ENCODE results near the gene HLA-E.
"Not testable (repeated sequence)": the region's sequence is repeated elsewhere in the genome, so short reads cannot be mapped to it uniquely, and the experiment has no call there.

HLA-E gene

DNA sequence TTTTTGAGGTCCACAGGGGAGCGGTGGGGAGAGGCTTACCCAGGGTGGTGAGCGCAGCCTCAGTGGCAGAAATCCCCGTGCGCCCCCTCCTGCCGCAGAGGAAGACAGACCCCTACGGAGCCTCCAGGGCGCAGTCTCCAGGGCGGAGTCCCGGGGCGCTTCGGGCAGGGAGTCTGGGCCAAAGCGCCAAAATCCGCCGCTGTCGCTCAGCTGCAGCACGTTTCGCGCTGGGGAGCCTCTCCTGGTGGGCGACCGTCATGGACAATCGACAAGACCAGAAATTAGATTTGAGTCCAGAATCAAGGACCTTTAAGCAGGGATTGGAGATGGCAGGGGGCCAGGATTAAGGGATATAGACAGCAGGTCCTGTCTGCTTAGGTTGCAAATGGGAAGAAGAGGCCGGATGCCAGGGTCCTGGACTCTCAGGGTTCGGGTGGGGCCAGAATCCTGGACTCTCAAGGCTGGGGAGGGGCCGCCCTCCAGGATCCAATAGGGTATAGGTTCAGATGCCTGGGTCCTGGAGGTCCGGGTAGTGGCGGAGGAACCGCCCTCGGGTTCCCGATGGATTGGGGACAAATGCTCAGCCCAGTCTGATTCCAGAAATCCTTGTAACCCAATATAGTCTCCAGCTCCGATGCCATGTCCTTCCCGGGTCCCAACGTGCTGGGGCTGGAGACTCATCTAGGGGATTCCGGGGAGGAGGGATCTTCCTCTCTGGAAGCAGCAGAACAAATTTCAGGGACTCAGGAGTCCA is 7.9 kb upstream of the HLA-E start:
- DNase-seq = peak; percentile 6

DNA sequence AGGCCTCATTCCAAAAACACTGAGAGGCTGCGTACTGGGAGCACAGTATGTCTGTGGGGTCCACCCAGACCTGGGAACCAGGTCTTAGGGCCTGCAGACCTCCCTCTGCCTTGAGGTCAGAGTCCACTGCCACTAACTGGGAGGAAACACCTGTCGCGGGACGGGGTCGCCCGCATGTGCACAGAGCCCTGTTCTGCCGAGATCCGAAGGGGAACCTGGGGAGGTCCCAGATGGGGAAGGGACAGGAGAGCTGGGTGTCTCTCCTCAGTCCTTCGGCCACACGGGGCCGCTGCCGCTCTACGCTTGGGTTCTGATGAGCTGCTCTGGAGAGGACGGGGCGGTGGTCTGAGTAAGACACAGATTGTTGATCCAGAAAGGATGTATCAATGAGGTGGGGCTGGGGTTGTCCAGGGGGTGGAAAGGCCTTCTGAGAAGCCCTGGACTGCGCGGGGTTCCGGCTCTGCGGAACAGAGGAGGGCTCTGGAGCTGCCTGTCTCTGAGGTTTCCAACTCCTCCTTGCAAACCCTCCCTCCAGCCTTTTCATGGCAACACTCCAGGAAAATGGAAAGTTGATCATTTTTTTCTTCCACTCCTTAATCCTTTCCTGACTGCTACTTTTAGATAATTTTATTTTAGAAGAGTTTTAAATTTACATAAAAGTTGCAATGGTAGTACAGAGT is 7.2 kb upstream of the HLA-E start:
- DNase-seq = peak; percentile 84

- DNase-seq = no peak
Observed at GRCh38 chr6:30483677-30484279, 5.5 kb upstream of the HLA-E start.

GRCh38 chr6:30485236-30485635 is 4.1 kb upstream of the HLA-E start:
- DNase-seq = no peak

- DNase-seq = no peak
Observed at GRCh38 chr6:30487926-30488325, 1.4 kb upstream of the HLA-E start.

GRCh38 chr6:30488697-30489080 is 620 bp upstream of the HLA-E start:
- not testable (repeated sequence) for DNase-seq

GRCh38 chr6:30490026-30490876 is 942 bp downstream of the HLA-E start:
- peak; percentile 85 for DNase-seq

- DNase-seq = not testable (repeated sequence)
Observed at GRCh38 chr6:30491291-30491953, 2.1 kb downstream of the HLA-E start.

- DNase-seq = no peak
Observed at GRCh38 chr6:30491991-30492952, 3.0 kb downstream of the HLA-E start.

DNA sequence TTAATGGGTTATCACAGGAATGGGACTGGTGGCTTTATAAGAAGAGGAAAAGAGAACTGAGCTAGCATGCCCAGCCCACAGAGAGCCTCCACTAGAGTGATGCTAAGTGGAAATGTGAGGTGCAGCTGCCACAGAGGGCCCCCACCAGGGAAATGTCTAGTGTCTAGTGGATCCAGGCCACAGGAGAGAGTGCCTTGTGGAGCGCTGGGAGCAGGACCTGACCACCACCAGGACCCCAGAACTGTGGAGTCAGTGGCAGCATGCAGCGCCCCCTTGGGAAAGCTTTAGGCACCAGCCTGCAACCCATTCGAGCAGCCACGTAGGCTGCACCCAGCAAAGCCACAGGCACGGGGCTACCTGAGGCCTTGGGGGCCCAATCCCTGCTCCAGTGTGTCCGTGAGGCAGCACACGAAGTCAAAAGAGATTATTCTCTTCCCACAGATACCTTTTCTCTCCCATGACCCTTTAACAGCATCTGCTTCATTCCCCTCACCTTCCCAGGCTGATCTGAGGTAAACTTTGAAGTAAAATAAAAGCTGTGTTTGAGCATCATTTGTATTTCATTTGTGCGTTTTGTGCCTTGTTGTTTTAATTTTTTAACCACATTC is 4.4 kb downstream of the HLA-E start:
- DNase-seq = peak; percentile 52

DNA sequence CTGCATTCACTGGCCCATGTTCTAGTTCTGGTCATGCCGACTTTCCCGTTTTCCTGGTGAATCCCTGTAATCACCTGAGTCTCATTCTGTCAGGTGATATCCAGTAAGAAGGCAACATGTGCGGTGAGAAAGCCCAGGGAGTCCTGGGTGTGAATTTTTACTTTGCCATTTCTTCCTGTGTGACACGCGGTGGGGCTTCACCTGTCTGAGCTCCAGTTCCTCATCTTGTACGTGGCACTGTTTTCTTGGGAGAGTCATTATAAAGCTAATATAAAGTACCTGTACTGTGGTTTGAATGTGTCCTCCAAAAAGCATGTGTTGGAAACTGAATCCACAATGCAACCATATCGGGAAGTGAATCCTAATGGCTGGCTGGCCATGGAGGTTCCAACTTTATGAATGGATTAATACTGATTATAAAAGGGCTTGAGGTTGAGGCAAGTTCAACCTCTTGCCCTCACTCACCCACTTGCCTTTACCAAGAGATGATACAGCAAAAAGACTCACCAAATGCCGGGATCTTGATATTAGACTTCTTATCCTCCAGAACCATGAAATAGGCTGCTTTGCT is 5.1 kb downstream of the HLA-E start:
- DNase-seq = no peak

DNA sequence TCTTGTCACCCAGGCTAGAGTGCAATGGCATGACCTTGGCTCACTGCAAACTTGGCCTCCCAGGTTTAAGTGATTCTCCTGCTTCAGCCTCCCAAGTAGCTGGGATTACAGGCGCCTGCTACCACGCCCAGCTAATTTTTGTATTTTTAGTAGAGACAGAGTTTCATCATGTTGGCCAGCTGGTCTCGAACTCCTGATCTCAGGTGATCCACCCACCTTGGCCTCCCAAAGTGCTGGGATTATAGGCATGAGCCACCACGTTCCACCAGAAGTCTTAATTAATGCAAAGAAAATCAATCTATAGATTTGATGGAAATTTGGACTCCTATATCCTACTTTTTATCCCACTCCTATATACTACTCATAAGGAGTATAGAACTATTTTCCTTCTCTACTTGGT is 5.8 kb downstream of the HLA-E start:
- not testable (repeated sequence) for DNase-seq

- no peak for DNase-seq
Observed at GRCh38 chr6:30495993-30496392, 6.7 kb downstream of the HLA-E start.

- DNase-seq = not testable (repeated sequence)
Observed at GRCh38 chr6:30497261-30497599, 7.9 kb downstream of the HLA-E start.

GRCh38 chr6:30497714-30498113 is 8.4 kb downstream of the HLA-E start:
- DNase-seq = no peak

GRCh38 chr6:30498705-30499104 is 9.4 kb downstream of the HLA-E start:
- not testable (repeated sequence) for DNase-seq

DNA sequence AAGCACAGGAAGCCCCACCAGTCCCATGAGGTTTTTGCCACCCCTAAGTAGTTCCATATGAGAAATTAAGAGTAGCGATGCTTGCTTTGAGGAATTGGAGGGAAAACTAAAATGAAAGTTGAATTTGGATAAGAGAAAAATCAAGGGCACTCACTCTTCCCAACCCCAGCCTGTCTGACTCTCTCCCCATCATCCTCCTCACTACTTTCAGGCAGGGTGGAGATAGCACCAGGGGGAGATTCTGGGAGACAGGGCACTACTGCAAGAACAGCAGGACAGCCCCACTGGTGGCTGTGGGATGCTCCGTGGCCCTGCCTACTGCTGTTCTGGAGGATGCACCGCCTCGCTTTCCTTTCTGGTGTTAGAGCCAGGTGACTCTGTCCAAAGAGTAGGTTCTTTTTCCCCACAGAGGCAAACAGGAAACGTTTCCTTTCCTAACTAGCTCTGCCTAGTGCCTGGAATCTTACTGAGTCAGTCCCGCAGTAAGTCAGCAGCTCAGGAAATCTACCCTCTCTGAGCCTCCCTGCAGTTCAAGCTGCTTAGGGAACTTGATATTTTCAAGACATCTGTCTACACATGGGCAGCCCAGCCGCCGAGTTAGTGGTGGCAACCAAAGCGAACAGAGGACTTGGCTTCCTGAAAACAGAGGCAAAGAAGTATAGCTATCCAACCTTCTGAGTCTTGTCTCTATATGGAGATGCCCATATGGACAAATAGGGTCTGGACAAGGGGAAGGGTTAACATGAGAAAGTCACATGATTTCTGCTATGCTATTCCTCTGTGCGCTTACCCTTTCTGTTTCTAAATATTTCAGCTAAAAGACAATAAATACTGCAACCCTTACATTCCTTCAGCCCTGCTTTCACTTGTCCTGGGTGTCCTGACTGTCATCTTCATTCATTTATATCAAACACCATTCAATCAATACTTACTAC is 11.4 kb downstream of the HLA-E start:
- no peak for DNase-seq

GRCh38 chr6:30507849-30508827 is 18.8 kb downstream of the HLA-E start:
- DNase-seq = no peak
